A549 (cell line): ENCODE data around the gene ANO7.

Source experiments
- BHLHE40 ChIP-seq: IDR thresholded peaks from 2 replicates; pipeline ENCODE4 v1.6.1; 2012; ENCODE audit warnings: low read depth, low read length, inconsistent platforms
- FOXS1 ChIP-seq: fragments of 250-450 bp; sonication (Bioruptor Pico); IDR thresholded peaks from 2 replicates; pipeline ENCODE4 v1.5.0; 2020; ENCODE audit warnings: mild to moderate bottlenecking, moderate library complexity
- HOXA7 ChIP-seq: fragments of 250-450 bp; sonication (Bioruptor Pico); IDR thresholded peaks from 2 replicates; pipeline ENCODE4 v1.5.0; 2020; ENCODE audit warnings: mild to moderate bottlenecking, moderate library complexity
- MAFK ChIP-seq: fragments of 450-650 bp; IDR thresholded peaks from 2 replicates; pipeline ENCODE4 v1.6.1; 2014; ENCODE audit not compliant: partially characterized antibody
- POLR2A ChIP-seq: IDR thresholded peaks from 2 replicates; pipeline ENCODE4 v1.6.1; 2012; ENCODE audit warnings: mild to moderate bottlenecking, low read length
- RNF2 ChIP-seq: fragments of 200-600 bp; sonication (generic); IDR thresholded peaks from 2 replicates; pipeline ENCODE4 v1.6.1; 2016; ENCODE audit warnings: low read depth, mild to moderate bottlenecking, antibody characterized with exemption, moderate library complexity, borderline replicate concordance
- TF ChIP-seq, protein P1 (sequence below): fragments of >200 bp; sonication (Bioruptor Twin); formaldehyde crosslinking; IDR thresholded peaks from 3 replicates; pipeline ENCODE4 v1.5.1; 2016
- TF ChIP-seq, protein P2 (sequence below): fragments of 200-600 bp; sonication (generic); IDR thresholded peaks from 2 replicates; pipeline ENCODE4 v1.6.1; 2016; ENCODE audit warnings: antibody characterized with exemption, mild to moderate bottlenecking, moderate library complexity
- TF ChIP-seq, protein P3 (sequence below): IDR thresholded peaks from 2 replicates; pipeline ENCODE4 v1.6.1; 2012

DNA sequence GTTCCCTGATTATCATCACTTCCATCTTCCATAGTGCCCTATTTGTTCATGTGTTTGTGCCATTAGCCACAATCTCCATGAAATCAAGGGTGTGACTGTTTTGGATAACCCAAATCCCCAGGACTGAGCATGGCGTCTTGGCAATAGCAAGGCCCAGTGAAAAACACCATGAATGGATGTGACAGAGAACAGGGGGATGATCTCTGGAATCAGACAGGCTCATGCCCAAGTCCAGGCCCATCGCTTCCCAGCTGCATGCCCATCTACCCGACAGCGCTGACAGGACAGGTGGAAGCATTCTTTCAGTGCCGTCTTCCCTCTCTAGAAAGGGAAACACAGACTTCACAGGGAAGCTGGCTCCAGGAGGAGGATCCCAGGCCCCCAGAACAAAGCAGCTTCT is 77.0 kb downstream of the ANO7 start:
- no peak for TF ChIP-seq BHLHE40
- TF ChIP-seq, protein P1, sequence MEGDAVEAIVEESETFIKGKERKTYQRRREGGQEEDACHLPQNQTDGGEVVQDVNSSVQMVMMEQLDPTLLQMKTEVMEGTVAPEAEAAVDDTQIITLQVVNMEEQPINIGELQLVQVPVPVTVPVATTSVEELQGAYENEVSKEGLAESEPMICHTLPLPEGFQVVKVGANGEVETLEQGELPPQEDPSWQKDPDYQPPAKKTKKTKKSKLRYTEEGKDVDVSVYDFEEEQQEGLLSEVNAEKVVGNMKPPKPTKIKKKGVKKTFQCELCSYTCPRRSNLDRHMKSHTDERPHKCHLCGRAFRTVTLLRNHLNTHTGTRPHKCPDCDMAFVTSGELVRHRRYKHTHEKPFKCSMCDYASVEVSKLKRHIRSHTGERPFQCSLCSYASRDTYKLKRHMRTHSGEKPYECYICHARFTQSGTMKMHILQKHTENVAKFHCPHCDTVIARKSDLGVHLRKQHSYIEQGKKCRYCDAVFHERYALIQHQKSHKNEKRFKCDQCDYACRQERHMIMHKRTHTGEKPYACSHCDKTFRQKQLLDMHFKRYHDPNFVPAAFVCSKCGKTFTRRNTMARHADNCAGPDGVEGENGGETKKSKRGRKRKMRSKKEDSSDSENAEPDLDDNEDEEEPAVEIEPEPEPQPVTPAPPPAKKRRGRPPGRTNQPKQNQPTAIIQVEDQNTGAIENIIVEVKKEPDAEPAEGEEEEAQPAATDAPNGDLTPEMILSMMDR = no peak
- TF ChIP-seq HOXA7 (CRISPR knock-in tag) = no peak
- no peak for TF ChIP-seq FOXS1 (CRISPR knock-in tag)
- TF ChIP-seq, protein P2, sequence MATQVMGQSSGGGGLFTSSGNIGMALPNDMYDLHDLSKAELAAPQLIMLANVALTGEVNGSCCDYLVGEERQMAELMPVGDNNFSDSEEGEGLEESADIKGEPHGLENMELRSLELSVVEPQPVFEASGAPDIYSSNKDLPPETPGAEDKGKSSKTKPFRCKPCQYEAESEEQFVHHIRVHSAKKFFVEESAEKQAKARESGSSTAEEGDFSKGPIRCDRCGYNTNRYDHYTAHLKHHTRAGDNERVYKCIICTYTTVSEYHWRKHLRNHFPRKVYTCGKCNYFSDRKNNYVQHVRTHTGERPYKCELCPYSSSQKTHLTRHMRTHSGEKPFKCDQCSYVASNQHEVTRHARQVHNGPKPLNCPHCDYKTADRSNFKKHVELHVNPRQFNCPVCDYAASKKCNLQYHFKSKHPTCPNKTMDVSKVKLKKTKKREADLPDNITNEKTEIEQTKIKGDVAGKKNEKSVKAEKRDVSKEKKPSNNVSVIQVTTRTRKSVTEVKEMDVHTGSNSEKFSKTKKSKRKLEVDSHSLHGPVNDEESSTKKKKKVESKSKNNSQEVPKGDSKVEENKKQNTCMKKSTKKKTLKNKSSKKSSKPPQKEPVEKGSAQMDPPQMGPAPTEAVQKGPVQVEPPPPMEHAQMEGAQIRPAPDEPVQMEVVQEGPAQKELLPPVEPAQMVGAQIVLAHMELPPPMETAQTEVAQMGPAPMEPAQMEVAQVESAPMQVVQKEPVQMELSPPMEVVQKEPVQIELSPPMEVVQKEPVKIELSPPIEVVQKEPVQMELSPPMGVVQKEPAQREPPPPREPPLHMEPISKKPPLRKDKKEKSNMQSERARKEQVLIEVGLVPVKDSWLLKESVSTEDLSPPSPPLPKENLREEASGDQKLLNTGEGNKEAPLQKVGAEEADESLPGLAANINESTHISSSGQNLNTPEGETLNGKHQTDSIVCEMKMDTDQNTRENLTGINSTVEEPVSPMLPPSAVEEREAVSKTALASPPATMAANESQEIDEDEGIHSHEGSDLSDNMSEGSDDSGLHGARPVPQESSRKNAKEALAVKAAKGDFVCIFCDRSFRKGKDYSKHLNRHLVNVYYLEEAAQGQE = no peak
- TF ChIP-seq RNF2 = no peak
- TF ChIP-seq, protein P3, sequence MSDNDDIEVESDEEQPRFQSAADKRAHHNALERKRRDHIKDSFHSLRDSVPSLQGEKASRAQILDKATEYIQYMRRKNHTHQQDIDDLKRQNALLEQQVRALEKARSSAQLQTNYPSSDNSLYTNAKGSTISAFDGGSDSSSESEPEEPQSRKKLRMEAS = no peak
- TF ChIP-seq MAFK = no peak
- TF ChIP-seq POLR2A = no peak
